Measurements from ENCODE around the gene NAPEPLD.
"Not testable (repeated sequence)": the region's sequence is repeated elsewhere in the genome, so short reads cannot be mapped to it uniquely, and the experiment has no call there.

NAPEPLD gene

DNA sequence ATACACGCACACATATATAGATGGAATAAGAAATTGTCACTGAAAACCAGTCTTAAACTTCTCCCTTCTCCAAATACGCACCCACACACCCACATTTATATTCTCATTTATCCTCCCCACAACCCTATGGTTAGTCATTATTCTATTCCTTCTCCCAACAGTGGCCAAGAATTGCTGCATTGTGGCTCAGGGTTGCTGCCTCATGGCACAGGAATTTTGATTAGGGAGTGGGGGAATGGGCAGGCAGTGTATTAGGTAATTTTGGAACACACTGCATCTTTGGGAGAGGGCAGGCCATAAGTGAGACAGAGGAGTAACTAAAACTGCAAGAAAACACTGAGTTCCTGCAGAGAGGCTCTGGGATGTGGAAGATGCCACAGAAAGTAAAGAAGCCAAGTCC lies 35.7 kb downstream of the NAPEPLD start:
- DNase-seq, result no peak

DNA sequence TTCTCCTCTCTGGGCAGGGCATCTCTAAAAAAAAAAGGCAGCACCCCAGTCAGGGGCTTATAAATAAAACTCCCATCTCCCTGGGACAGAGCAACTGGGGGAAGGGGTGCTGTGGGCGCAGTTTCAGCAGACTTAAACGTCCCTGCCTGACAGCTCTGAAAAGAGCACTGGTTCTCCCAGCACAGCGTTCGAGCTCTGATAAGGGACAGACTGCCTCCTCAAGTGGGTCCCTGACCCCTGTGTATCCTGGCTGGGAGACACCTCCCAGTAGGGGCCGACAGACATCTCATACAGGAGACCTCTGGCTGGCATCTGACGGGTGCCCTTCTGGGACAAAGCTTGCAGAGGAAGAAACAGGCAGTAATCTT lies 42.2 kb downstream of the NAPEPLD start:
- DNase-seq, result not testable (repeated sequence)

DNA sequence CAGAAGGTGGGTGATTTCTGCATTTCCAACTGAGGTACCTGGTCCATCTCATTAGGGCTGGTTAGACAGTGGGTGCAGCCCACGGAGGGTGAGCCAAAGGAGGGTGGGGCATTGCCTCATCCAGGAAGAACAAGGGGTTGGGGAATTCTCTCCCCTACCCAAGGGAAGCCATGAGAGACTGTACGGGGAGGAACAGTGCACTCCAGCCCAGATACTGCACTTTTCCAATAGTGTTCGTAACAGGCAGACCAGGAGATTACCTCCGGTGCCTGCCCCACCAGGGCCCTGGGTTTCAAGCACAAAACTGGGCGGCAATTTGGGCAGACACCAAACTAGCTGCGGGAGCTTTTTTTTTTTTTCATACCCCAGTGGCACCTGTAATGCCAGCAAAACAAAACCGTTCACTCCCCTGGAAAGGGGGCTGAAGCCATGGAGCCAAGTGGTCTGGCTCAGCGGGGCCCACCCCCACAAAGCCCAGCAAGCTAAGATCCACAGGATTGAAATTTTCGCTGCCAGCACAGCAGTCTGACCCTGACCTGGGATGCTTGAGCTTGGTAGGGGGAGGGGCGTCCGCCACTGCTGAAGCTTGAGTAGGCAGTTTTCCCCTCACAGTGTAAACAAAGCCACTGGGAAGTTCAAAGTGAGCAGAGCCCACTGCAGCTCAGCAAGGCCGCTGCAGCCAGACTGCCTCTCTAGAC lies 42.7 kb downstream of the NAPEPLD start:
- DNase-seq, result no peak

DNA sequence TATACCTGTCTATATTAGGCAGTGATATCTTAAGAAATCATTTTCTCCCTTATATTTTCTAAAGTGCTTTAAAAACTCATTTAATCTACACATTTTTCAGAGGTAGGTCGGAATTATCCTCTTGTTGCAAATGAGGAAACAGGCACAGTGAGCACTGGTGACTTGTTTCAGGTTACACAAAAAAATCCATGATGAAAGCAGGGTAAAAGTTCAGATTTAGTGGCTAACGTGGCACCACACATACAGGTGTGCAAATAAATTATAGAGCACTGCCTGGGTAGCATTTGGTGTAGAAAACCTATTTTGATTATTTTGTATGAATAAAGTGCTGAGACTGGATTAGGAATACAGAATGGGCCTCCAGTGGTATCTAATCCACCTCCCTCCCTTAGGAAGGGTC lies 47.4 kb downstream of the NAPEPLD start:
- DNase-seq, result no peak

DNA sequence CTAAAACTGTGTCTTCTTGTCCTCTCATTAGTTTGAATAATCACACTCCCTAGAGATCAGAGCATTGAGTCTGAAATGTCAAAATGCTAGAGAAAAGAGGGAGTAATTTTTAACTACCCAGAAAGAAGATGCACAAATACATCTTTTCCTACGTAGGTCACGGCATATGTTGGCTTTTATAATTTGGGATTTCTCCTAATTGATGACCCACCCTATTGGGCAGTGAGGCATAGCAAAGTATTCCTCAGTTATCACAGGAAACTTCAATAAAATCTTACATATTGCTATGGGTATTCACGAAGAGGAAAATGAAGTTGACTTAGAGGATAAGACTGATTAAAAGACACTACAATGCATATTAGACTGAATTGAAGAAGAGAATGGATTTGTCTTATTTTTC lies 48.6 kb downstream of the NAPEPLD start:
- no peak for DNase-seq

DNA sequence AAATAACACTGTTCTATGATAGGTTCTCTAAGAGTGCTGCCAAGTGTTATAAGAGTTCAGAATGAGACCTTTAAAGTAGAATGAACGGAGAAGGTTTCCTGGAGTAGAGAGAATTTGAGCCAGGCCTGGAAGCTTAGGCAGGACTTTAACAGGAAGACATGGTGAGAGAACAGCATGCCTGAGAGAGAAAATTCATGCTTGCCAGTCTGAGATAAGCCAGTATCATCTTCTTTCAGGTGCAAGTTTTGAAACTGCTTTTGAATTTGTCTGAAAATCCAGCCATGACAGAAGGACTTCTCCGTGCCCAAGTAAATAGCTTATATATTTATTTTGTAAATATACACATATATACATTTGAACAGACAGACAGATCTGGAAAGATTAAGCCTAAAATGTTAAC lies 51.9 kb downstream of the NAPEPLD start:
- DNase-seq, result no peak

DNA sequence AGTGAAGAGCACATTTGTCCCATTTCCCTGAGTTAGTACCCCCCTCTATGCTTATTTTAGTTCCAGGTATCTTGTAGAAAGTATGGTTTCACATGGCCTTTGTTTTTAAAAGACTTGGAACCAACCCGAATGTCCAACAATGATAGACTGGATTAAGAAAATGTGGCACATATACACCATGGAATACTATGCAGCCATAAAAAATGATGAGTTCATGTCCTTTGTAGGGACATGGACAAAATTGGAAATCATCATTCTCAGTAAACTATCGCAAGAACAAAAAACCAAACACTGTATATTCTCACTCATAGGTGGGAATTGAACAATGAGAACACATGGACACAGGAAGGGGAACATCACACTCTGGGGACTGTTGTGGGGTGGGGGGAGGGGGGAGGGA lies 53.3 kb downstream of the NAPEPLD start:
- DNase-seq, result not testable (repeated sequence)

DNA sequence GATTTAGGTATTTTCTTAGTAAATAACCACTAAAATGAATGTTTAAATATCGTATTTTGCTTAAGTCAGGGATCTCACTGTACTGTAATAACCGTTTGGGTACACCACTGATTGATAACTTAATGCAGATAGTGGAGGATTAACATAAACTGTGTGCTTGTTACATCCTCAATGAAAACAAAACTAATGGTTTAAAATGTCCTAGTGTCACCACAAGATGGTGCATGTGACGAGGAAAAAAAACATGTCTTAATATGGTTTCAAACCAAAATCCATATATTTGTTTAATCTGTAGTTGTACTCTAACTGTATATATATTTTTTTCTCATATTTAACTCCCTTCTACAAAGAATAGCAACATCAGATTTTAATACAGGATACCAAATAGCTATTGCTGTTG lies 54.8 kb downstream of the NAPEPLD start:
- peak in 1 of 51 donors; percentile 35 for DNase-seq

DNA sequence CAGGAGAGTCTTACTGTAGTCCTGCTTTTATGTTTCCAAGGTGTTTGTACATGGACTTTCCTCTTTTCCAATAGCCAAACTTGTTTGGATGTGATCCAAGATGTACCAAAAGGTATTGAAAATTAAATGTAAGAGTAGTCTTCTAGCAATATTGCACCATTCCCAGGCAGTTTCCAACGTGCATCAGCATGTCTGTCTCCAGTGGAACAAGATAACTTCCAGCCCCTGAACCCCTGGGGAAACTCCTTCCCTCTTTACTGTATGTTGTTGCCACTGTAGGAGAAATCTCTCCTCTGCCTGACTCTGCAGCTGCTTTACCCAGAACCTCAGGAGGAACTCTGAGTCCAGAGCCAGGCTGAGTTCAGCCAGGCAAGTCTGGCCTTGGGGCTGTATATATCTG lies 55.5 kb downstream of the NAPEPLD start:
- DNase-seq, result no peak

DNA sequence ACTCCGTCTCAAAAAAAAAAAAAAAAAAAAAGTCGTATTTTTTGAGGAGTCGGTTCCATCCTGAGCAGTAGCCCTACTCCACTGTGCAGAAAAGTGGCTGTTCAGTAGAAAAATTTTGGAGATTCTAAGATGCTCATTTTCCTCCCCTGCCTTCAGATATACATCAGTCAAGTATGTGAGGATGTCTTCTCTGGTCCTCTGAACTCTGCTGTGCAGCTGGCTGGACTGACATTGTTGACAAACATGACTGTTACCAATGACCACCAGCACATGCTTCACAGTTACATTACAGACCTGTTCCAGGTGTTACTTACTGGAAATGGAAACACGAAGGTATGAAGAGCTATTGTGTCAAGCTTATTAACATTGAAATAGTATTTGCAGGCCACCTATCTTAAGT lies 56.6 kb downstream of the NAPEPLD start:
- not testable (repeated sequence) for DNase-seq

DNA sequence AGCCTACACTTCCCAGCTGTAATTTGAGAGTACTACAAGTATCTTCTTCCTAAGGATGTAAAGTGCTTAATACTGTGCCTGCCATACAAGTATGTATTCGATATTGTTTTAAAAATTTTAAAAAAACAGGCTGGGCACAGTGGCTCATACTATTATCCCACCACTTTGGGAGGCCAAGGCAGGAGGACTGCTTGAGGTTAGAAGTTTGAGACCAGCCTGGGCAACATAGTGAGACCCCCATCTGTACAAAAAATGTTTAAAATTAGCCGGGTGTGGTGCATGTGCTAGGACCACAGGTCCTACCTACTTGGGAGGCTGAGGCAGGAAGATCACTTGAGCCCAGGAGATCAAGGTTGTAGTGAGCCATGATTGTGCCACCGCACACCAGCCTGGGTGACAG lies 65.7 kb downstream of the NAPEPLD start:
- DNase-seq, result no peak

DNA sequence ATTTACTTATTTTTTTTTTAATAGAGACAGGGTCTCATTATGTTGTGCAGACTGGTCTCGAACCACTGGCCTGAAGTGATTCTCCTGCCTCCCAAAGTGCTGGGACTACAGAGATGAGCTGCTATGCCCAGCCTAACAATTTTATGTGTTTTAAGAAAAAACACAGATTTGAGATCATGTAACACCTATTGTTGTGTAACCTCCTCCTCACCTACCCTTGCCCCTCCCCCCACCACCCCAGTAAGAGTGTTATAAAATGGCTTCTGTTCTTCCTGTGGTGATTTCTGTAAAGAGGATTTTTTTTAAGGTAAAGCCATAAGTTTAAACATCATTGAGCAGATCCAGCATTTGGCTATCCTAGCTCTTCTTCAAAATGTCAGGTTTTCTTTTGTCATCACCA lies 66.4 kb downstream of the NAPEPLD start:
- DNase-seq, result no peak

DNA sequence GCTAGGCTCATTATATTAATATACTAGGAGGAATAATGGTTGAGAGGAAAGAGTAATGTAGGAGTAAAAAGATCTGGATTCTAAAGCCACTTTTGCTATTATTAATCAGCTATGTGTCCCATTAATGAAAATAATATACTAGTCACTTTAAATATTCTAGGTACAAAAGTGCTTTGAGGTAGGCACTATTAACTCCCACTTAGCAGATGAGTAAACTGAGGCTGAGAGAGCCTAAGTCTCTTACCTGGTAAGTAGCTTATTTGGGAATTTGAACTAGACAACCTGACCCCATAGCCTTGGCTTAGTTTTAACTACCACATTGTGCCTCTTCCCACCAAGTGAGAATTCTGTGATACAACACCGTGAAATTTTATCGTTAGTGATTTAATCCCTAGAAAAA lies 68.0 kb downstream of the NAPEPLD start:
- DNase-seq, result no peak

DNA sequence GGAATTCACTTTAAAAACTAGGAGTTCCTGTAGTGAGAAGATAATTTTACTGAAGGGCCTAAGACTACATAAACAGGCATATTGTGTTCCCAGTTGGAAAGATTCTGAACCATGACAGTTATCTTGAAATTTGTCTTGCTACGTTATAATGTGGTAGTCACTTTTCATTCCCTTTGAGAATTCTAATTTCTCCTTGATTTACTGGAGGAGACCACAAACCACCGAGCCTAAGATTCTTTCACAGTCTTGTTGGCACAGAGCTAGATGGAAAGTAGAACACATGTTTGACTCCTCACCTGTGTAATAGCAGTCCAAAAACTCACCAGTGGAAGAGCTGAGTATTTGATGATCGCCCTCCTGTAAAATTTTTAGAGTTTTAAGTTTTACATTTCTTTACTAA lies 69.1 kb downstream of the NAPEPLD start:
- no peak for DNase-seq

DNA sequence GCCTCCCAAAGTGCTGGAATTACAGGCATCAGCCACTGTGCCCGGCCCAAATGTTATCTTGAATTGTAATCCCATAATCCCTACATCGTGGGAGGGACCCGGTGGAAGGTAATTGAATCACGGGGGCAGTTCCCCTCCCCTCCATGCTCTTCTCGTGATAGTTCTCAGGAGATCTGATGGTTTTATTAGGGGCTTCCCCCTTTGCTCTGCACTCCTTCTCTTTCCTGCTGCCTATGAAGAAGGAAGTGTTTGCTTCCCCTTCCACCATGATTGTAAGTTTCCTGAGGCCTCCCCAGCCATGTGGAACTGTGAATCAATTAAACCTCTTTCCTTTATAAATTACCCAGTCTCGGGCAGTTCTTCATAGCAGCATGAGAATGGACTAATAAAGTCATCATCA lies 70.7 kb downstream of the NAPEPLD start:
- DNase-seq, result not testable (repeated sequence)

DNA sequence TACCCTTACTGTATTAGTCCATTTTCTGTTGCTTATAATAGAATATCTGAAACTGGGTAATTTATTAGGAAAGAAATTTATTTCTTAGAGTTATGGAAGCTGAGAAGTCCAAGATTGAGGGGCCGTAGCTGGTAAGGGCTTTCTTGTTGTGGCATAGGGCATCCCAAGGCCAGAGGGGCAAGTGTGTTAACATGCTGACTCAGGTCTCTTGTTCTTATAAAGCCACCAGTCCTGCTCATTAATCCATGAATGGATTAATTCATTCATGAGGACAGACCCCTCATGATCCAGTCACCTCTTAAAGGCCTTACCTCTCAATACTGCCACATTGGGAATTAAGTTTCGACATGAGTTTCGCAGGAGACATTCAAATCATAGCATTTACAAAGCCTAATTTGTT lies 71.6 kb downstream of the NAPEPLD start:
- no peak for DNase-seq

DNA sequence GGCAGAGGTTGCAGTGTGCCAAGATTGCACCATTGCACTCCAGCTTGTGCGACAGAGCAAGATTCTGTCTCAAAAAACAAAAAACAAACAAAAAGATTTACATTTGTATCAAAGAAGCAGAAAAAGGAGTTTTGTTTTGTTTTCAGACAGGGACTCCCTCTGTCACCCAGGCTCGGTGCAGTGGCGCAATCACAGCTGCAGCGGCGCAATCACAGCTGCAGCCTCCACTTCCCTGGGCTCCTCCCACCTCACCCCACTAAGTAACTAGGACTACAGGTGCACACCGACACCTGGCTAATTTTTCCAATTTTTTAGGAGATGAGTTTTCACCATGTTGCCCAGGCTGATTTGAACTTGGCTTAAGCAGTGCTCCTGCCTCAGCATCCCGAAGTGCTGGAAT lies 72.1 kb downstream of the NAPEPLD start:
- DNase-seq, result peak in 9 of 51 donors; percentile 5 to 22 (median 8)

DNA sequence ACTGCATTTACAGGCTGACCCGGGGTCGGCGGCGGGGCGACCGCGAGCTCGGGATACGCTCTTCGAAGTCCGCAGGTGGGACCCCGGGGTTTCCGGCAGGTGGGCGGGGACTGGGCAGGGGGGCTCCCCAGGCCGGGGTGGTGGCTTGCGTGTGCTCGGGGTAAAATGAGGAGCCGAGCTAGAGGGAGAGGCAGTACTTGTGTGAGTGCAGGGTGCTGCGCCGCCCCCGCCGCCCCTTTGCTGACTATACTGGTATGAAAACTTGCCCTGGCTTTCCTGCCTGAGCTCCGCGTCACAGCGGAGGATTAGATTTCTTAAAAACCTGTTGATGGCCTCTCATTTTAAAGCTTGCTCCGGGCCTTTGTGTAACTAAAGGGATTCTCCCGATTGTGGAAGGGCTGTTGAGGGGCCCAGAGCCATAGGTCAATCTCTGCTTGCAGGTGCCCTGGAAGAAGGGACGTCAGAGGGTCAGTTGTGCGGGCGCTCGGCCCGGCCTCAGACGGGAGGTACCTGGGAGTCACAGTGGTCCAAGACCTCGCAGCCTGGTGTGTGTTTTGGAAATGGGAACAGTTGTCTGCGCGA lies 73.5 kb downstream of the NAPEPLD start:
- DNase-seq, result peak in 35 of 51 donors; percentile 11 to 73 (median 40)

DNA sequence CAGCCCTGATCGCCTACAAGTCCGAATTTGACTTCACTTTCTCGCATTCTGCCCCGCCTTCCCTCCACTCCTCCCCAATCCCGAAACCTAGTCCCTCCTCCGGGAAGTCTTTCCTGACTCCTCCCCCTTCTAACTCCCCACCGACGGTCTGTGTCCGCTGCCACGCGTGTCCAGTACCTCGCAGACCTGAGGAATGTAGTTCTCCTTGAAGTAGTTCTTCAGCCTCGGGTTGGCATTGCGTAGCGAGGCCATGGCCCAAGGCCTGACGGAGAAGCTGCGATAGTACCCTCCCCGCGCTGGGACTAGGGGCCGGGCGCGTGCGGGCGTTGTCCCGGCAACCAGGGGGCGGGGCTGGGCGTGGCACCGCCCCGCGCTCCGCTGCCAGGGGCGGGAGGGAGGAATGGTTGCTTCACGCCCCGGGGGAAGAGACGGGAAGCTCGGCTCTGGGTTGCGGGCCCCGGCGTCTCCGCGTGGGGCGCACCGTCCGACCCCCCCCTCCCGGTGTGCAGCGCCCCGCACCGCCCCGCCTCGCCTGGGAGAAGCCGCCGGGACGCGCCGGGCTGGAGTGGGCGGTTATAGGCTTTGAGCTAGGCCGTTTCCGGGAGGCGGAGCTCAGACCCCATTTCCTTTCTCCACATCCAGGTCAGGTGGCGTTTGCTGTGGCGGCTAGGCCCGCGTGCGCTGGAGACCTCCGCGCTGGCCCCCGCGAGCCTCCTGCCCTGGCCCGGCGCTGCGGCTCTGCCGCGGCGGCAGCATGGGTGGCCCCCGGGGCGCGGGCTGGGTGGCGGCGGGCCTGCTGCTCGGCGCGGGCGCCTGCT lies 74.2 kb downstream of the NAPEPLD start, which contains the start of the genes ARMC10 and FBXL13:
TSS of gene ARMC10 (plus strand) at position 622 of the 818 bp plus-strand sequence. CDS start at position 755, 133 bp downstream.
TSS of gene FBXL13 (minus strand) at position 278 of the 818 bp plus-strand sequence.
- peak; percentile 46 to 98 (median 93) for DNase-seq

DNA sequence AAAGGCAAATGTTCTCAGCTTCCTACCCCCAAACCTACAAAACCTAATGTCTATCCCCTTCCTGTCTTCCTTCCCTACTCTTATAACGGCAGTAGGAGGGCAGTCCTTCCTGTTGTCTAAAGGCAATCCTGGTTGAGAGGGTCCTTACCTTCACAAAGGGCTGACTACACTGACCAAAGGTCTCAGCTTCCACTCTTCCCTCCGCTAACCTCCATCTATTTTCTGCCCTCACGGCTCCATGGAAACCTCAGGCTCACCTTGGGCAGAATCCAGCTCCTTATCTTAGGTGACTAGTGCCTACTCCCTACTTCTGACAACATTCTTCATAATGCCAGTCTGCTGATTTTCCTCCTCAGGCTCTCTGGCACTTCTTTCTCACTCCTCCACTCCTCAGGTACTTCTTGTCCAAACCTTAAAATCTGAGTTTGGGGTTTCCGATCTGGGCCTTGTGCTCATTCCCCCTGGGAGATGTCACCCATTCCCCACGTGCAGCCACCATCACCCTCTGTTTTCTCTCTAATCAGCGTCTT lies 74.8 kb downstream of the NAPEPLD start:
- DNase-seq, result no peak

DNA sequence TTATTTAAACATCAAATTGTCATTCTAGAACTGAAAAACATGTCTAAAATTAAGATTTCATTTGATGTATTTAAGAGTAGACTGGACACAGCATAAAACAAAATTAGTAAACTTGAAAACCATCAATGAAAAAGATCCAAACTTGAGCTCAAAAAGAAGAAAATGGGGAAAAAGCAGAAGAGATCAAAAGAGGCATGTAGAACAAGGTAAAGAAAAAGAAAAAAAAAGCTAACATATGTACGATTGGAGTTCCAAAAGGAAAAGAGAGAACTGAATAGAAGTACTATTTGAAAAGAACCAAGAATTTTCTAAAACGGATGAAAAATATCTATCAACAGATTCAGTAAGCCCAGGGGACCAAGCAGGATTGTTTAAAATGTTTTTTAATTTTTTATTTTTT lies 77.9 kb downstream of the NAPEPLD start:
- no peak for DNase-seq
